HEK293 (cell line): ENCODE measurements around the gene GGA3.

Experiments
- AEBP2 ChIP-seq: fragments of 450-650 bp; formaldehyde crosslinking; IDR thresholded peaks from 2 replicates; pipeline ENCODE4 v1.5.1; 2016; ENCODE audit warnings: missing biosample characterization, missing genetic modification characterization, borderline replicate concordance
- BCL11B ChIP-seq: fragments of 450-650 bp; formaldehyde crosslinking; IDR thresholded peaks from 2 replicates; pipeline ENCODE4 v1.5.1; 2016; ENCODE audit warnings: low read depth, missing biosample characterization, missing genetic modification characterization
- KLF8 ChIP-seq: fragments of 450-650 bp; formaldehyde crosslinking; IDR thresholded peaks from 2 replicates; pipeline ENCODE4 v1.5.1; 2016; ENCODE audit warnings: missing biosample characterization, missing genetic modification characterization
- PRDM2 ChIP-seq: fragments of 450-650 bp; formaldehyde crosslinking; IDR thresholded peaks from 2 replicates; pipeline ENCODE4 v1.5.1; 2016; ENCODE audit warnings: missing biosample characterization, missing genetic modification characterization, borderline replicate concordance
- REPIN1 ChIP-seq: fragments of 450-650 bp; formaldehyde crosslinking; IDR thresholded peaks from 2 replicates; pipeline ENCODE4 v1.5.1; 2017; ENCODE audit warnings: missing biosample characterization, missing genetic modification characterization, low read depth
- SP3 ChIP-seq: fragments of 450-650 bp; formaldehyde crosslinking; IDR thresholded peaks from 2 replicates; pipeline ENCODE4 v1.5.1; 2016; ENCODE audit warnings: missing biosample characterization, missing genetic modification characterization
- YY2 ChIP-seq: fragments of 450-650 bp; formaldehyde crosslinking; IDR thresholded peaks from 2 replicates; pipeline ENCODE4 v1.5.1; 2016; ENCODE audit warnings: missing biosample characterization, missing genetic modification characterization
- ZBTB17 ChIP-seq: fragments of 450-650 bp; formaldehyde crosslinking; IDR thresholded peaks from 2 replicates; pipeline ENCODE4 v1.5.1; 2016; ENCODE audit warnings: missing biosample characterization, missing genetic modification characterization
- ZBTB49 ChIP-seq: fragments of 450-650 bp; formaldehyde crosslinking; IDR thresholded peaks from 2 replicates; pipeline ENCODE4 v1.5.1; 2016; ENCODE audit warnings: missing biosample characterization, missing genetic modification characterization, low read depth
- ZFP69B ChIP-seq: fragments of 450-650 bp; formaldehyde crosslinking; IDR thresholded peaks from 2 replicates; pipeline ENCODE4 v1.5.1; 2016; ENCODE audit warnings: missing biosample characterization, missing genetic modification characterization
- ZNF112 ChIP-seq: fragments of 450-650 bp; formaldehyde crosslinking; IDR thresholded peaks from 2 replicates; pipeline ENCODE4 v1.5.0; 2017; ENCODE audit warnings: missing biosample characterization, missing genetic modification characterization
- ZNF133 ChIP-seq: fragments of 450-650 bp; formaldehyde crosslinking; IDR thresholded peaks from 2 replicates; pipeline ENCODE4 v1.5.1; 2016; ENCODE audit warnings: missing biosample characterization, missing genetic modification characterization
- ZNF16 ChIP-seq: fragments of 450-650 bp; formaldehyde crosslinking; IDR thresholded peaks from 2 replicates; pipeline ENCODE4 v1.5.1; 2016; ENCODE audit warnings: low read depth, missing biosample characterization, missing genetic modification characterization
- ZNF23 ChIP-seq: fragments of 450-650 bp; formaldehyde crosslinking; IDR thresholded peaks from 2 replicates; pipeline ENCODE4 v1.5.1; 2016; ENCODE audit warnings: missing biosample characterization, missing genetic modification characterization, borderline replicate concordance
- ZNF266 ChIP-seq: fragments of 450-650 bp; formaldehyde crosslinking; IDR thresholded peaks from 2 replicates; pipeline ENCODE4 v1.5.1; 2016; ENCODE audit warnings: missing biosample characterization, missing genetic modification characterization, low read depth
- ZNF302 ChIP-seq: fragments of 450-650 bp; formaldehyde crosslinking; IDR thresholded peaks from 2 replicates; pipeline ENCODE4 v1.5.1; 2016; ENCODE audit warnings: missing biosample characterization, missing genetic modification characterization, low read depth
- ZNF311 ChIP-seq: fragments of 450-650 bp; formaldehyde crosslinking; IDR thresholded peaks from 2 replicates; pipeline ENCODE4 v1.5.1; 2017; ENCODE audit warnings: missing biosample characterization, missing genetic modification characterization, borderline replicate concordance
- ZNF530 ChIP-seq: fragments of 450-650 bp; formaldehyde crosslinking; IDR thresholded peaks from 2 replicates; pipeline ENCODE4 v1.5.1; 2016; ENCODE audit warnings: low read depth, missing biosample characterization, missing genetic modification characterization
- ZNF560 ChIP-seq: fragments of 450-650 bp; formaldehyde crosslinking; IDR thresholded peaks from 2 replicates; pipeline ENCODE4 v1.5.1; 2017; ENCODE audit warnings: missing biosample characterization, missing genetic modification characterization, borderline replicate concordance
- ZNF791 ChIP-seq: fragments of 450-650 bp; formaldehyde crosslinking; IDR thresholded peaks from 2 replicates; pipeline ENCODE4 v1.5.1; 2016; ENCODE audit warnings: missing biosample characterization, missing genetic modification characterization
- ZSCAN16 ChIP-seq: fragments of 450-650 bp; formaldehyde crosslinking; IDR thresholded peaks from 2 replicates; pipeline ENCODE4 v1.5.1; 2016; ENCODE audit warnings: missing biosample characterization, missing genetic modification characterization
- ZSCAN23 ChIP-seq: fragments of 450-650 bp; formaldehyde crosslinking; IDR thresholded peaks from 2 replicates; pipeline ENCODE4 v1.5.1; 2016; ENCODE audit warnings: missing biosample characterization, missing genetic modification characterization
- ZSCAN4 ChIP-seq: fragments of 450-650 bp; formaldehyde crosslinking; IDR thresholded peaks from 2 replicates; pipeline ENCODE4 v1.5.1; 2017; ENCODE audit warnings: missing biosample characterization, missing genetic modification characterization
- TF ChIP-seq, protein P1 (sequence below): fragments of 450-650 bp; formaldehyde crosslinking; IDR thresholded peaks from 2 replicates; pipeline ENCODE4 v1.5.1; 2016; ENCODE audit warnings: missing biosample characterization, missing genetic modification characterization
- TF ChIP-seq, protein P2 (sequence below): fragments of 450-650 bp; formaldehyde crosslinking; IDR thresholded peaks from 2 replicates; pipeline ENCODE4 v1.5.1; 2016; ENCODE audit warnings: missing biosample characterization, missing genetic modification characterization

The GGA3 gene

GRCh38 chr17:75191584-75191983 is 69.8 kb downstream of the GGA3 start (continued):
- TF ChIP-seq ZSCAN16 (tag by site-specific recombination) (no peak), ZNF16 (no peak), ZNF133 (no peak), YY2 (tag by site-specific recombination) (no peak), ZNF311 (tag by site-specific recombination) (no peak), AEBP2 (tag by site-specific recombination) (no peak), ZNF112 (tag by site-specific recombination) (no peak), ZBTB49 (no peak), ZBTB17 (tag by site-specific recombination) (peak; percentile 88), ZNF530 (no peak), ZNF302 (no peak), ZFP69B (tag by site-specific recombination) (0 out of 2 replicates have a peak, but pooled peaks have one; percentile 49), REPIN1 (tag by site-specific recombination) (no peak), KLF8 (tag by site-specific recombination) (peak; percentile 51; the same call in 1 of the 2 replicates), ZNF560 (tag by site-specific recombination) (no peak), PRDM2 (tag by site-specific recombination) (no peak), ZNF266 (no peak), ZNF791 (tag by site-specific recombination) (no peak), ZSCAN23 (tag by site-specific recombination) (no peak), BCL11B (tag by site-specific recombination) (no peak), SP3 (tag by site-specific recombination) (0 out of 2 replicates have a peak, but pooled peaks have one; percentile 13), ZNF23 (tag by site-specific recombination) (no peak), ZSCAN4 (tag by site-specific recombination) (no peak)
- TF ChIP-seq, protein P1, sequence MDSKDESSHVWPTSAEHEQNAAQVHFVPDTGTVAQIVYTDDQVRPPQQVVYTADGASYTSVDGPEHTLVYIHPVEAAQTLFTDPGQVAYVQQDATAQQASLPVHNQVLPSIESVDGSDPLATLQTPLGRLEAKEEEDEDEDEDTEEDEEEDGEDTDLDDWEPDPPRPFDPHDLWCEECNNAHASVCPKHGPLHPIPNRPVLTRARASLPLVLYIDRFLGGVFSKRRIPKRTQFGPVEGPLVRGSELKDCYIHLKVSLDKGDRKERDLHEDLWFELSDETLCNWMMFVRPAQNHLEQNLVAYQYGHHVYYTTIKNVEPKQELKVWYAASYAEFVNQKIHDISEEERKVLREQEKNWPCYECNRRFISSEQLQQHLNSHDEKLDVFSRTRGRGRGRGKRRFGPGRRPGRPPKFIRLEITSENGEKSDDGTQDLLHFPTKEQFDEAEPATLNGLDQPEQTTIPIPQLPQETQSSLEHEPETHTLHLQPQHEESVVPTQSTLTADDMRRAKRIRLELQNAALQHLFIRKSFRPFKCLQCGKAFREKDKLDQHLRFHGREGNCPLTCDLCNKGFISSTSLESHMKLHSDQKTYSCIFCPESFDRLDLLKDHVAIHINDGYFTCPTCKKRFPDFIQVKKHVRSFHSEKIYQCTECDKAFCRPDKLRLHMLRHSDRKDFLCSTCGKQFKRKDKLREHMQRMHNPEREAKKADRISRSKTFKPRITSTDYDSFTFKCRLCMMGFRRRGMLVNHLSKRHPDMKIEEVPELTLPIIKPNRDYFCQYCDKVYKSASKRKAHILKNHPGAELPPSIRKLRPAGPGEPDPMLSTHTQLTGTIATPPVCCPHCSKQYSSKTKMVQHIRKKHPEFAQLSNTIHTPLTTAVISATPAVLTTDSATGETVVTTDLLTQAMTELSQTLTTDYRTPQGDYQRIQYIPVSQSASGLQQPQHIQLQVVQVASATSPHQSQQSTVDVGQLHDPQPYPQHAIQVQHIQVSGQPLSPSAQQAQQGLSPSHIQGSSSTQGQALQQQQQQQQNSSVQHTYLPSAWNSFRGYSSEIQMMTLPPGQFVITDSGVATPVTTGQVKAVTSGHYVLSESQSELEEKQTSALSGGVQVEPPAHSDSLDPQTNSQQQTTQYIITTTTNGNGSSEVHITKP (tag by site-specific recombination), result no peak
- TF ChIP-seq, protein P2, sequence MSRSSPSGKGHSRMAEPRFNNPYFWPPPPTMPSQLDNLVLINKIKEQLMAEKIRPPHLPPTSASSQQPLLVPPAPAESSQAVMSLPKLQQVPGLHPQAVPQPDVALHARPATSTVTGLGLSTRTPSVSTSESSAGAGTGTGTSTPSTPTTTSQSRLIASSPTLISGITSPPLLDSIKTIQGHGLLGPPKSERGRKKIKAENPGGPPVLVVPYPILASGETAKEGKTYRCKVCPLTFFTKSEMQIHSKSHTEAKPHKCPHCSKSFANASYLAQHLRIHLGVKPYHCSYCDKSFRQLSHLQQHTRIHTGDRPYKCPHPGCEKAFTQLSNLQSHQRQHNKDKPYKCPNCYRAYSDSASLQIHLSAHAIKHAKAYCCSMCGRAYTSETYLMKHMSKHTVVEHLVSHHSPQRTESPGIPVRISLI, result peak; percentile 59; the same call in 1 of the 2 replicates
